ENCODE measurements around the gene RERE.

GRCh38 chr1:8406960-8407359, 410.5 kb downstream of the RERE start:
- no peak for TF ChIP-seq CTCF (IDR thresholded peaks at IDR 0.05)
- no peak for TF ChIP-seq POLR2A (IDR thresholded peaks at IDR 0.05)

Measured in heart left ventricle (tissue), 13 donors.